ENCODE results near the gene ZNF765.
A peak's percentile ranks its signal among the peaks of the same experiment; 100 is the strongest.
"Not testable (repeated sequence)": the region's sequence is repeated elsewhere in the genome, so short reads cannot be mapped to it uniquely, and the experiment has no call there.

The ZNF765 gene

GRCh38 chr19:53423680-53424079 is 28.7 kb downstream of the ZNF765 start:
- not testable (repeated sequence) for H3K27ac ChIP-seq (ENCODE audit: low read depth, low read length, poor library complexity, severe bottlenecking); H3K4me2 ChIP-seq (ENCODE audit: low read length); H3F3A ChIP-seq (ENCODE audit: insufficient read depth, low read length)

GRCh38 chr19:53424968-53425597 is 30.1 kb downstream of the ZNF765 start:
- H4K20me1 ChIP-seq (ENCODE audit: insufficient read depth, low read length): no peaks in the 10 kb centered on the region
- no peak overlapping the region for H2AFZ ChIP-seq (ENCODE audit: low read length)
- H3K9ac ChIP-seq (ENCODE audit: low read length): no peak overlapping the region
- no peaks in the 10 kb centered on the region for H3K4me1 ChIP-seq (ENCODE audit: insufficient read depth, low read length, severe bottlenecking)
- no peak overlapping the region for H3K4me2 ChIP-seq (ENCODE audit: low read length)
- no peak overlapping the region for H3K27ac ChIP-seq (ENCODE audit: low read depth, low read length, poor library complexity, severe bottlenecking)
- H3K9me2 ChIP-seq (ENCODE audit: low read depth, low read length): no peaks in the 10 kb centered on the region
- no peaks in the 10 kb centered on the region for H3K36me3 ChIP-seq (ENCODE audit: insufficient read depth, low read length)
- no peaks in the 10 kb centered on the region for H3K9me3 ChIP-seq (ENCODE audit: low read length)
- no peaks in the 10 kb centered on the region for H3F3A ChIP-seq (ENCODE audit: insufficient read depth, low read length)
- H3K4me3 ChIP-seq (ENCODE audit: low read depth, low read length, poor library complexity, severe bottlenecking): no peak overlapping the region
- TF ChIP-seq EZH2 (IDR thresholded peaks at IDR 0.05; ENCODE audit: borderline replicate concordance, low read length) (no peak), CTCF (IDR thresholded peaks at IDR 0.05; ENCODE audit: low read length) (peak; percentile 72)
- no peaks in the 10 kb centered on the region for H3K79me2 ChIP-seq (ENCODE audit: insufficient read depth, low read length)
- H3K27me3 ChIP-seq (ENCODE audit: insufficient read depth, low read length): no peaks in the 10 kb centered on the region

More at GRCh38 chr19:53423680-53424079, 28.7 kb downstream of the ZNF765 start:
- H2AFZ ChIP-seq (ENCODE audit: low read length); H3K9me2 ChIP-seq (ENCODE audit: low read depth, low read length); H3K36me3 ChIP-seq (ENCODE audit: insufficient read depth, low read length); H3K4me3 ChIP-seq (ENCODE audit: low read depth, low read length, poor library complexity, severe bottlenecking); H3K4me1 ChIP-seq (ENCODE audit: insufficient read depth, low read length, severe bottlenecking); H3K27me3 ChIP-seq (ENCODE audit: insufficient read depth, low read length); H3K79me2 ChIP-seq (ENCODE audit: insufficient read depth, low read length); H3K9ac ChIP-seq (ENCODE audit: low read length); H3K9me3 ChIP-seq (ENCODE audit: low read length); H4K20me1 ChIP-seq (ENCODE audit: insufficient read depth, low read length): not testable (repeated sequence)
- peak; percentile 11; the same call in 1 of the 2 replicates for TF ChIP-seq CTCF (IDR thresholded peaks at IDR 0.05; ENCODE audit: low read length)

GRCh38 chr19:53431399-53432087 is 36.6 kb downstream of the ZNF765 start, which contains the start of gene ZNF761:
Gene ZNF761 (plus strand): TSS chr19:53431984. CDS start chr19:53447269, 15,285 bp downstream.
- Histone ChIP-seq H3K36me3 (ENCODE audit: insufficient read depth, low read length) (peaks cover 35% of the 10 kb centered on the region), H3K4me2 (ENCODE audit: low read length) (peak within 1 kb of the TSS; percentile 94), H3F3A (ENCODE audit: insufficient read depth, low read length) (no peaks in the 10 kb centered on the region), H3K4me3 (ENCODE audit: low read depth, low read length, poor library complexity, severe bottlenecking) (peak within 1 kb of the TSS; percentile 78), H3K4me1 (ENCODE audit: insufficient read depth, low read length, severe bottlenecking) (peaks cover 12% of the 10 kb centered on the region), H3K9me2 (ENCODE audit: low read depth, low read length) (no peaks in the 10 kb centered on the region), H3K27me3 (ENCODE audit: insufficient read depth, low read length) (no peaks in the 10 kb centered on the region), H3K9me3 (ENCODE audit: low read length) (0 out of 2 replicates have a peak, but pooled peaks cover 3% of the 10 kb centered on the region), H3K9ac (ENCODE audit: low read length) (peak within 1 kb of the TSS; percentile 89), H2AFZ (ENCODE audit: low read length) (no peak within 1 kb of the TSS), H4K20me1 (ENCODE audit: insufficient read depth, low read length) (no peaks in the 10 kb centered on the region), H3K27ac (ENCODE audit: low read depth, low read length, poor library complexity, severe bottlenecking) (no peak within 1 kb of the TSS), H3K79me2 (ENCODE audit: insufficient read depth, low read length) (0 out of 2 replicates have a peak, but pooled peaks cover 6% of the 10 kb centered on the region)
- TF ChIP-seq EZH2 (IDR thresholded peaks at IDR 0.05; ENCODE audit: borderline replicate concordance, low read length): no peak
- no peak for TF ChIP-seq CTCF (IDR thresholded peaks at IDR 0.05; ENCODE audit: low read length)

Measured in OCI-LY1 (cell line).